ENCODE measurements around the gene KIF4B.
A peak's percentile ranks its signal among the peaks of the same experiment; 100 is the strongest.
"Not testable (repeated sequence)": the region's sequence is repeated elsewhere in the genome, so short reads cannot be mapped to it uniquely, and the experiment has no call there.

KIF4B gene

DNA sequence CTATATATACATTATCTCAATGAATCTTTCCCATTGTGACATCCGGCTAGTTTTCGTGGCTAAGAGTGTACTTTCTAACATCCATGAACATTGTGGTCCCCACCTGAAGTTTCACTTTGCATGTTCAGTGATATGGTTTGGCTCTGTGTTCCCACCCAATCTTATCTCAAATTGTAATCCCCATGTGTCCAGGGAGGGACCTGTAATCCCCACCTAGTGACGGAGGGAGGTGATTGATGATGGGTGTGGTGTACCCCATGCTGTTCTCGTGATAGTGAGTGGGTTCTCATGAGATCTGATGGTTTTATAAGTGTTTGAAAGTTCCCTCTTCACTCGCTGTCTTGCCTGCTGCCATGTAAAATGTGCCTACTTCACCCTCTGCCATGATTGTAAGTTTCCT lies 44.6 kb upstream of the KIF4B start:
- Histone ChIP-seq H3K4me3 (ENCODE audit: severe bottlenecking) (no peak overlapping the region), H3K27ac (ENCODE audit: poor library complexity, severe bottlenecking) (no peak overlapping the region), H3K36me3 (ENCODE audit: low read depth) (peaks cover 39% of the 10 kb centered on the region), H3K9me3 (ENCODE audit: severe bottlenecking) (no peaks in the 10 kb centered on the region), H3K4me1 (ENCODE audit: insufficient read depth, poor library complexity, severe bottlenecking) (no peaks in the 10 kb centered on the region), H3K27me3 (ENCODE audit: insufficient read depth, poor library complexity, severe bottlenecking) (no peaks in the 10 kb centered on the region)
- ATAC-seq (ENCODE audit: low read depth): no peak
- no peak for DNase-seq (ENCODE audit: low spot score)
- TF ChIP-seq, protein P1, sequence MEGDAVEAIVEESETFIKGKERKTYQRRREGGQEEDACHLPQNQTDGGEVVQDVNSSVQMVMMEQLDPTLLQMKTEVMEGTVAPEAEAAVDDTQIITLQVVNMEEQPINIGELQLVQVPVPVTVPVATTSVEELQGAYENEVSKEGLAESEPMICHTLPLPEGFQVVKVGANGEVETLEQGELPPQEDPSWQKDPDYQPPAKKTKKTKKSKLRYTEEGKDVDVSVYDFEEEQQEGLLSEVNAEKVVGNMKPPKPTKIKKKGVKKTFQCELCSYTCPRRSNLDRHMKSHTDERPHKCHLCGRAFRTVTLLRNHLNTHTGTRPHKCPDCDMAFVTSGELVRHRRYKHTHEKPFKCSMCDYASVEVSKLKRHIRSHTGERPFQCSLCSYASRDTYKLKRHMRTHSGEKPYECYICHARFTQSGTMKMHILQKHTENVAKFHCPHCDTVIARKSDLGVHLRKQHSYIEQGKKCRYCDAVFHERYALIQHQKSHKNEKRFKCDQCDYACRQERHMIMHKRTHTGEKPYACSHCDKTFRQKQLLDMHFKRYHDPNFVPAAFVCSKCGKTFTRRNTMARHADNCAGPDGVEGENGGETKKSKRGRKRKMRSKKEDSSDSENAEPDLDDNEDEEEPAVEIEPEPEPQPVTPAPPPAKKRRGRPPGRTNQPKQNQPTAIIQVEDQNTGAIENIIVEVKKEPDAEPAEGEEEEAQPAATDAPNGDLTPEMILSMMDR (IDR thresholded peaks at IDR 0.05; ENCODE audit: poor library complexity, severe bottlenecking): no peak

DNA sequence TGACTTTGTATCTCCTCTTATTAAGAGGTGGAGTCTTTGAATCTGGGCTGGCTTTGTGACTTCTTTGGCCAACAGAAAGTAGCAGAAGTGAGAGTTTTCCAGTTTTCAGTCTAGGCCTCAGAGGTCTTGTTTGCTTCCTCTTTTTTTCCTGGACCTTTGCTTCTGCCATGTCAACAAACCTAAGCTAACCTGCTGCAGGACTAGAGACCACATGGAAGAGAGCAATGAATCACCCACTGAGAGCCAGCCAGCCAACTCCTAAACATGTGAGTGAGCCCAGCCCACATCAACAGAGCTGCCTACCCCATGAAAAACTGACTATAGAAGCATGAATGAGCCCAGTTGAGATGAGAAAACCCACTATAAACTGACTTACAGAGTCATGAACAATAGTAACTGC lies 42.8 kb upstream of the KIF4B start:
- Histone ChIP-seq H3K27me3 (ENCODE audit: insufficient read depth, poor library complexity, severe bottlenecking) (no peaks in the 10 kb centered on the region), H3K4me1 (ENCODE audit: insufficient read depth, poor library complexity, severe bottlenecking) (no peaks in the 10 kb centered on the region), H3K9me3 (ENCODE audit: severe bottlenecking) (no peaks in the 10 kb centered on the region), H3K36me3 (ENCODE audit: low read depth) (peaks cover 32% of the 10 kb centered on the region), H3K27ac (ENCODE audit: poor library complexity, severe bottlenecking) (no peak overlapping the region), H3K4me3 (ENCODE audit: severe bottlenecking) (no peak overlapping the region)
- ATAC-seq (ENCODE audit: low read depth) (peak; percentile 40; the same call in 1 of the 3 replicates), DNase-seq (ENCODE audit: low spot score) (no peak)
- TF ChIP-seq, protein P1 (IDR thresholded peaks at IDR 0.05; ENCODE audit: poor library complexity, severe bottlenecking): no peak

DNA sequence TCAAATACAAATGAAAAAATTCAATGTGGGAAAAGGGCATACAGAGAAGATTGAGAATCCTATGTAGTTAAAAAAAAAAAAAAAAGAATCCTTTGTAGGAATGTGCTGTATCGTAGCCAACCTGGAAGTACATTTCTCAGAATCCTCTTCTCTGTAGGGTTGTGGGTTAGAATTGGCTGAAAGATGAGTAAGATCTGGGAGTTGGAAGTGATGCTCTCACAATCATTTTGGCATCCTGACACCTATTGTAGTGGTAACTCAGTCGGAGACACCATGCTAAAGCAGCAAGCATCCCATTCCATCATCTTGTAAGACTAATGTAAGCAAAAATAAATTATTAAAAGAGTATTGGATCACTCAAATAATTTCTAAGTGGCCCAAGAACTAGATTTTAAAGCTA lies 42.1 kb upstream of the KIF4B start:
- no peaks in the 10 kb centered on the region for H3K4me1 ChIP-seq (ENCODE audit: insufficient read depth, poor library complexity, severe bottlenecking)
- H3K27ac ChIP-seq (ENCODE audit: poor library complexity, severe bottlenecking): no peak overlapping the region
- no peak overlapping the region for H3K4me3 ChIP-seq (ENCODE audit: severe bottlenecking)
- ATAC-seq (ENCODE audit: low read depth) (no peak), DNase-seq (ENCODE audit: low spot score) (no peak)
- no peaks in the 10 kb centered on the region for H3K27me3 ChIP-seq (ENCODE audit: insufficient read depth, poor library complexity, severe bottlenecking)
- TF ChIP-seq, protein P1 (IDR thresholded peaks at IDR 0.05; ENCODE audit: poor library complexity, severe bottlenecking): no peak
- H3K36me3 ChIP-seq (ENCODE audit: low read depth): peaks cover 27% of the 10 kb centered on the region
- H3K9me3 ChIP-seq (ENCODE audit: severe bottlenecking): no peaks in the 10 kb centered on the region

DNA sequence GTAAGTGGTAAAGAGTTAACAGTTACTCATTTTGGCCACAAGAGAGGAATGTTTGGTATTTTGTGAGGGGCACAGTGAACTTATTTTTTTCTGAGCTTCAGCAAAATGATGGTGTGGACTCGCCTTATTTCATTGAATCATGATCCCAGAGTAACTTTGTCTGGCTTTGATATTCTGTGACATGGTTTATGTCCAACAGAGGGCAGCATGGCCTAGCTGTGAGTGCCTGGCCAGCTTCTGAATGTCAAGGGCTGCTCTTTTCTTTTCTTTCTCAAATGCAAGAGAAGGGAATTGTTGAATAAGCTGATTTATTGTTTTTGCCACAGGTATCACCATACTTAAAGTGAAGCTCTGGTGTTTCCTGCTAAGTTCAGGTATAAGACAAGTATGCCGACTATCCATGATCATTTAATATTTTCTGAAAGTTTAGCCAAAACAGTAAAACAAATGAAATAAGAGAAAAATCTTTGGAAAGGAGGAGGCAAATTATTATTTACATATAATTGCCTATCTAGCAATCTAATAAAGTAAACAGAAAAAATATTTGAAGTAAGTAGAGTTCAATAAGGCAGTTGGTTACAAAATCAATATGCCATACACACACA lies 41.0 kb upstream of the KIF4B start:
- Histone ChIP-seq H3K4me1 (ENCODE audit: insufficient read depth, poor library complexity, severe bottlenecking) (no peaks in the 10 kb centered on the region), H3K9me3 (ENCODE audit: severe bottlenecking) (no peaks in the 10 kb centered on the region), H3K27ac (ENCODE audit: poor library complexity, severe bottlenecking) (no peak overlapping the region), H3K27me3 (ENCODE audit: insufficient read depth, poor library complexity, severe bottlenecking) (no peaks in the 10 kb centered on the region), H3K4me3 (ENCODE audit: severe bottlenecking) (no peak overlapping the region), H3K36me3 (ENCODE audit: low read depth) (peaks cover 16% of the 10 kb centered on the region)
- ATAC-seq (ENCODE audit: low read depth) (peak; percentile 56; the same call in 1 of the 3 replicates), DNase-seq (ENCODE audit: low spot score) (no peak)
- TF ChIP-seq, protein P1 (IDR thresholded peaks at IDR 0.05; ENCODE audit: poor library complexity, severe bottlenecking): peak; percentile 83

DNA sequence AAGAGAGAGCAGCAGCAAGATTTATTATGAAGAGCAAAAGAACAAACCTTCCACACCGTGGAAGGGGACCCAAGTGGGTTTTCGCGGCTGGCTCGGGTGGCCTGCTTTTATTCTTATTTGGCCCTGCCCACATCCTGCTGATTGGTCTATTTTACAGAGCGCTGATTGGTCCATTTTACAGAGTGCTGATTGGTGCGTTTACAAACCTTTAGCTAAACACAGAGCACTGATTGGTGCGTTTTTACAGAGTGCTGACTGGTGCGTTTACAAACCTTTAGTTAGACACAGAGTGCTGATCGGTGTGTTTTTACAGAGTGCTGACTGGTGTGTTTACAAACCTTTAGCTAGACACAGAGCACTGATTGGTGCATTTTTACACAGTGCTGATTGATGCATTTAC lies 37.5 kb upstream of the KIF4B start:
- not testable (repeated sequence) for ATAC-seq (ENCODE audit: low read depth); H3K4me3 ChIP-seq (ENCODE audit: severe bottlenecking); H3K9me3 ChIP-seq (ENCODE audit: severe bottlenecking); H3K27me3 ChIP-seq (ENCODE audit: insufficient read depth, poor library complexity, severe bottlenecking); H3K27ac ChIP-seq (ENCODE audit: poor library complexity, severe bottlenecking); DNase-seq (ENCODE audit: low spot score); H3K36me3 ChIP-seq (ENCODE audit: low read depth); H3K4me1 ChIP-seq (ENCODE audit: insufficient read depth, poor library complexity, severe bottlenecking)
